ENCODE measurements around the gene CASP5. TPM values are rescaled to one million over a fixed set of nuclear protein-coding genes. Genes with fewer than 3 reads are reported as not detected.

CASP5 gene
- total RNA-seq, 1 experiment from 2014 or later = not detected

GRCh38 chr11:105033343-105033742 lies 10.4 kb upstream of the CASP5 start:
- POLR2A ChIA-PET = no interaction called here

GRCh38 chr11:105032495-105032894 lies 9.5 kb upstream of the CASP5 start:
- no peak overlapping the region for H3K4me3 Mint-ChIP-seq
- TF ChIP-seq NR2C2 (CRISPR knock-in tag; IDR thresholded peaks at IDR 0.05) = no peak
- no peak for TF ChIP-seq SP1 (CRISPR knock-in tag; conservative IDR thresholded peaks at IDR 0.05)
- no peak for TF ChIP-seq ZNF281 (CRISPR knock-in tag; IDR thresholded peaks at IDR 0.05)
- TF ChIP-seq E2F5 (CRISPR knock-in tag; IDR thresholded peaks at IDR 0.05) = no peak
- no peak for TF ChIP-seq TCF7 (CRISPR knock-in tag; IDR thresholded peaks at IDR 0.05; ENCODE audit: low read depth)
- TF ChIP-seq HMGXB4 (CRISPR knock-in tag; IDR thresholded peaks at IDR 0.05) = no peak
- no peak for TF ChIP-seq ZNF121 (CRISPR knock-in tag; IDR thresholded peaks at IDR 0.05)
- no peak for TF ChIP-seq ETV6 (CRISPR knock-in tag; IDR thresholded peaks at IDR 0.05)
- no peak for TF ChIP-seq TP53 (CRISPR knock-in tag; IDR thresholded peaks at IDR 0.05)
- no peak for TF ChIP-seq RELA (CRISPR knock-in tag; IDR thresholded peaks at IDR 0.05; ENCODE audit: borderline replicate concordance)
- TF ChIP-seq ESRRA (CRISPR knock-in tag; IDR thresholded peaks at IDR 0.05; ENCODE audit: borderline replicate concordance) = no peak
- TF ChIP-seq JUN (CRISPR knock-in tag; IDR thresholded peaks at IDR 0.05) = no peak

More at GRCh38 chr11:105033343-105033742, 10.4 kb upstream of the CASP5 start:
- TF ChIP-seq ZNF263 (CRISPR knock-in tag; IDR thresholded peaks at IDR 0.05; ENCODE audit: low read depth) (no peak), NR3C1 (CRISPR knock-in tag; conservative IDR thresholded peaks at IDR 0.05; ENCODE audit: low read depth) (no peak), FOXJ3 (CRISPR knock-in tag; IDR thresholded peaks at IDR 0.05; ENCODE audit: borderline replicate concordance) (no peak), ZNF512 (CRISPR knock-in tag; IDR thresholded peaks at IDR 0.05; ENCODE audit: borderline replicate concordance) (no peak), JUN (CRISPR knock-in tag; IDR thresholded peaks at IDR 0.05) (no peak), TEAD4 (CRISPR knock-in tag; IDR thresholded peaks at IDR 0.05) (no peak), ZBTB43 (CRISPR knock-in tag; IDR thresholded peaks at IDR 0.05) (no peak), FOXK1 (CRISPR knock-in tag; IDR thresholded peaks at IDR 0.05) (no peak), RELA (CRISPR knock-in tag; IDR thresholded peaks at IDR 0.05; ENCODE audit: borderline replicate concordance) (no peak), EMX1 (CRISPR knock-in tag; IDR thresholded peaks at IDR 0.05) (no peak), ZNF121 (CRISPR knock-in tag; IDR thresholded peaks at IDR 0.05) (no peak), ZNF671 (CRISPR knock-in tag; IDR thresholded peaks at IDR 0.05) (no peak), TEAD1 (CRISPR knock-in tag; IDR thresholded peaks at IDR 0.05) (no peak), TCF7 (CRISPR knock-in tag; IDR thresholded peaks at IDR 0.05; ENCODE audit: low read depth) (no peak), ZNF138 (CRISPR knock-in tag; conservative IDR thresholded peaks at IDR 0.05) (no peak), GTF2I (CRISPR knock-in tag; conservative IDR thresholded peaks at IDR 0.05) (no peak), IRF1 (CRISPR knock-in tag; IDR thresholded peaks at IDR 0.05) (no peak), ZNF416 (CRISPR knock-in tag; IDR thresholded peaks at IDR 0.05) (no peak), OVOL2 (CRISPR knock-in tag; IDR thresholded peaks at IDR 0.05; ENCODE audit: borderline replicate concordance) (no peak)
- Mint-ChIP-seq H3K4me3 (no peak overlapping the region), H3K9me3 (peaks cover 22% of the 10 kb centered on the region), H3K4me1 (peaks cover 6% of the 10 kb centered on the region), H3K27ac (no peak overlapping the region), H3K36me3 (0 out of 2 replicates have a peak, but pooled peaks cover 5% of the 10 kb centered on the region), H3K27me3 (ENCODE audit: low read depth) (no peaks in the 10 kb centered on the region)
- CTCF ChIA-PET = no interaction called here
- DNase-seq (ENCODE audit: low spot score) (no peak), ATAC-seq (no peak)

More at GRCh38 chr11:105032495-105032894, 9.5 kb upstream of the CASP5 start:
- ATAC-seq = no peak
- peaks cover 13% of the 10 kb centered on the region for H3K9me3 Mint-ChIP-seq
- no peak for DNase-seq (ENCODE audit: low spot score)
- H3K27ac Mint-ChIP-seq = no peak overlapping the region
- H3K27me3 Mint-ChIP-seq (ENCODE audit: low read depth) = no peaks in the 10 kb centered on the region
- H3K4me1 Mint-ChIP-seq = peaks cover 6% of the 10 kb centered on the region
- ChIA-PET POLR2A (no interaction called here), CTCF (no interaction called here)
- 0 out of 2 replicates have a peak, but pooled peaks cover 5% of the 10 kb centered on the region for H3K36me3 Mint-ChIP-seq

Measured in WTC11 (cell line).